Measurements from ENCODE around the gene FANCD2.
"Not testable (repeated sequence)": the region's sequence is repeated elsewhere in the genome, so short reads cannot be mapped to it uniquely, and the experiment has no call there.

GRCh38 chr3:10008216-10008587 lies 18.0 kb upstream of the FANCD2 start:
- TF ChIP-seq CTCF (IDR thresholded peaks at IDR 0.05); ZFX (IDR thresholded peaks at IDR 0.05; ENCODE audit: borderline replicate concordance): not testable (repeated sequence)
